H1 (cell line): ENCODE measurements around the gene RHBDL2. TPM values are rescaled to one million over a fixed set of nuclear protein-coding genes. Genes with fewer than 3 reads are reported as not detected.

Experiments used
- FOSL1 ChIP-seq: IDR thresholded peaks from 2 replicates; pipeline ENCODE4 v1.6.1; 2011; ENCODE audit warnings: mild to moderate bottlenecking, low read depth, low read length, moderate library complexity; ENCODE audit not compliant: insufficient read depth
- YY1 ChIP-seq: IDR thresholded peaks from 2 replicates; pipeline ENCODE4 v1.6.1; 2011; ENCODE audit warnings: low read depth, mild to moderate bottlenecking, low read length
- polyA plus RNA-seq, 7 experiments: library from polyadenylated mRNA; depleted of rRNA in 3 of 7; stranded (reverse) in 5 of 7; unstranded in 2 of 7; fragments of >200 nt in 5 of 7; fragments of 200-250 nt in 2 of 7; gene quantifications; 1 replicate in 5 of 7; 2 replicates in 1 of 7; 4 replicates in 1 of 7; pipeline versions ENCODE4 v1.2.1 to v1.2.3, GENCODE V29; 2011 to 2013; ENCODE audit warnings: missing spikeins in 2 of 7, mixed read lengths in 2 of 7
- total RNA-seq: library from RNA; stranded (reverse); fragmentation: NEBNext Ultra II Directional; extraction: Animal tissue kit (Norgen Biotek cat#: 25700); gene quantifications from 2 replicates; pipeline ENCODE4 v1.2.1, GENCODE V29; 2021

The RHBDL2 gene
- total and polyA plus RNA-seq, 2 of the 8 experiments (the other 6 are each of a cell fraction or from before 2014, with no cell fraction given), result 0.42 to 0.84 TPM

DNA sequence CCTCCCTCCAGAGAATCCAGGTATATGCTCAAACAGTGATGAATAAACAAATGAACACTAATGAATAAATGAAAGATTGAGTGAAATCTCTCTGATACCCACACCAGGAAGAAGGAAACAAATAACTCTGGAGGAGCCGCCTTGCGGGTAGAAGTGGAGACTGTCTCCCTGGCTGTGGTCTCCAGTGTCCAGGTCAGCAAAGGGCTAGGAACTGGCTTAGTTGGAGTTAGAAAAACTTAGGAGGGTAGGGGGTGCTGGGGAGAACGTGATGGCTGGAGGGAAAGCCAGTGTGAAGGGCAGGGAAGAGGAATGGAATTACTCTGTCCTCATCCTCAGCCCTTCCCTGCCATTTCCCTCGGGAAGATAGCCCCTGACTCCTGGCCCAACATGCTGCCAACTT lies 537 bp downstream of the RHBDL2 start (continued):
- TF ChIP-seq YY1 (no peak), FOSL1 (no peak)
